ENCODE measurements around the gene CARMIL1. TPM values are rescaled to one million over a fixed set of nuclear protein-coding genes. Genes with fewer than 3 reads are reported as not detected.

Gene CARMIL1
- total and polyA plus RNA-seq, 2 of the 8 experiments (the other 6 are each of a cell fraction or from before 2014, with no cell fraction given): 20.3 to 40.4 TPM

DNA sequence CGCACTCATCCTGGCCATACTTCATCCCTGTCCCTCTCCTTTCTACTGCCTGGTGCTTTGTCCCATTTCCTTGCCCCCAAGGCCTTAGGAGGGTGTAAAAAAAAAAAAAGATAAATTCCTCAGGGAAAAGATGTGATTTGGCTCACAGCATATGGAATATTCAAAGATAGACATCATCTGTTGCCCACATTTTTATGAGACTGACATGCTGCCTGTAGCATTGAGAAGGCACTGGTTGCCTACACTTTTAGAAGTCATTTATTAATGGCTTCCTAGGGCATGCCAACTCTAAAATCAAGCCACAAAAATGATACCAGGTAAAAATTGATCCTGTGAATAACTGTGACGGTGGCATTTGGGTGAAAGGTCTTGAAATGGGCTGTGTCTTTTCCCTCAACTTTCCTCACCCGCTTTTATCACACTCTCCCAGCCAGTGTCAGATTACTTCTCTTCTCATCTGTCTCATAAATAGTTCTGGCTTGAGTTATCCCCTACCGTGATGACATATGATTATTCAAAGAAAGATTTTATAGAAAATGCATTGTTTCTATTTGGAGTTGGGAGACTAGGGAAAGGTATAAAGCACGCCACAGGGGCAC is 139.4 kb downstream of the CARMIL1 start:
- H2BK15ac ChIP-seq (ENCODE audit: low read length): no peak overlapping the region
- DNase-seq (ENCODE audit: low read depth in 1 of 2, low spot score in 2 of 2) (no peak), FAIRE-seq (no peak)
- H2BK12ac ChIP-seq (ENCODE audit: low read depth, low read length): no peak overlapping the region
- no peak overlapping the region for H4K91ac ChIP-seq (replicated peaks; ENCODE audit: insufficient read length, low read length)
- no peak overlapping the region for H3K18ac ChIP-seq (ENCODE audit: extremely low read depth, low read length)
- no peak overlapping the region for H3K14ac ChIP-seq (ENCODE audit: insufficient read length)
- no peak overlapping the region for H2AFZ ChIP-seq (ENCODE audit: low read length)
- H3K23ac ChIP-seq (ENCODE audit: insufficient read length): no peak overlapping the region
- no peak overlapping the region for H3K4me2 ChIP-seq (ENCODE audit: insufficient read depth in 1 of 2, low read depth in 2 of 2, low read length in 2 of 2)
- H4K8ac ChIP-seq (ENCODE audit: extremely low read depth, insufficient read depth, low read length): no peak overlapping the region
- H3K56ac ChIP-seq (replicated peaks; ENCODE audit: insufficient read length, low read depth, low read length): no peak overlapping the region
- H3K36me3 ChIP-seq (ENCODE audit: control insufficient read depth in 2 of 4, insufficient read depth in 4 of 4, low read length in 3 of 4): peaks cover 0 to 10% (median 4%) of the 10 kb centered on the region in 4 experiments; a peak in 4 of 8 replicates
- H3K79me2 ChIP-seq (ENCODE audit: control insufficient read depth in 1 of 2, insufficient read depth in 2 of 2, low read length in 2 of 2): peaks cover 0 to 60% of the 10 kb centered on the region in 2 experiments; a peak in 2 of 4 replicates
- peaks cover 9 to 14% of the 10 kb centered on the region in 2 experiments; a peak in 3 of 4 replicates for H3K9me3 ChIP-seq (ENCODE audit: insufficient read depth in 2 of 2, low read depth in 1 of 2, low read length in 1 of 2)
- peaks cover 3% of the 10 kb centered on the region; the same call in 1 of the 2 replicates for H3K79me1 ChIP-seq (ENCODE audit: low read depth, low read length)
- peaks cover 0 to 19% (median 13%) of the 10 kb centered on the region in 4 experiments; a peak in 5 of 7 replicates for H3K4me1 ChIP-seq (replicated peaks in 1 of 4; ENCODE audit: control insufficient read depth in 3 of 4, insufficient read depth in 4 of 4, low read length in 3 of 4)
- WGBS, 2 experiments (ENCODE audit: extremely low coverage in 1 of 2, insufficient coverage in 1 of 2, insufficient read length in 1 of 2, insufficient replicate concordance in 2 of 2, low coverage in 1 of 2, low lambda C conversion rate in 2 of 2, missing lambda C conversion rate in 1 of 2): 81% methylated on average over 5 of the region's 5 CpGs; no CpG with 5 or more reads in 1 of the 2 experiments
- no peak overlapping the region for H2BK5ac ChIP-seq (ENCODE audit: low read depth, low read length)
- no peak overlapping the region for H3K4ac ChIP-seq (replicated peaks; ENCODE audit: insufficient read length, low read depth, low read length)
- no peak overlapping the region for H3K9ac ChIP-seq (replicated peaks in 1 of 4; ENCODE audit: extremely low read depth in 1 of 4, low read depth in 3 of 4, low read length in 3 of 4)
- no peaks in the 10 kb centered on the region for H4K20me1 ChIP-seq (replicated peaks in 1 of 2; ENCODE audit: control insufficient read depth in 1 of 2, insufficient read depth in 2 of 2, low read length in 2 of 2)
- H2BK20ac ChIP-seq (ENCODE audit: low read length): no peak overlapping the region
- no peak overlapping the region for H2BK120ac ChIP-seq (replicated peaks; ENCODE audit: low read depth, low read length)
- H3K27ac ChIP-seq (ENCODE audit: low read depth, low read length): no peak overlapping the region
- H3K23me2 ChIP-seq (ENCODE audit: low read depth, low read length): no peaks in the 10 kb centered on the region
- H3K4me3 ChIP-seq (ENCODE audit: extremely low read depth in 1 of 4, insufficient read depth in 2 of 4, low read depth in 3 of 4, low read length in 4 of 4): no peak overlapping the region
- no peak overlapping the region for H2AK5ac ChIP-seq (ENCODE audit: low read depth, low read length)
- H4K5ac ChIP-seq (ENCODE audit: insufficient read length, low read depth, low read length): no peak overlapping the region
- H3K27me3 ChIP-seq (replicated peaks in 1 of 4; ENCODE audit: control insufficient read depth in 3 of 4, extremely low read depth in 1 of 4, insufficient read depth in 3 of 4, low read length in 3 of 4): no peaks in the 10 kb centered on the region
- ChIA-PET POLR2A (ENCODE audit: partially characterized antibody) (no interaction called here), CTCF (ENCODE audit: partially characterized antibody) (interaction anchor here (0.6 to 0.9 kb wide), 2 partner anchors 72 to 144 kb away, joined by 3 read pairs; no protein-coding TSS in a partner anchor)
- TF ChIP-seq HDAC2 (IDR thresholded peaks at IDR 0.05; ENCODE audit: borderline replicate concordance in 1 of 2, low read depth in 2 of 2, low read length in 2 of 2) (no peak), JUN (IDR thresholded peaks at IDR 0.05; ENCODE audit: low read depth, low read length) (no peak), CEBPB (IDR thresholded peaks at IDR 0.05; ENCODE audit: low read depth, low read length) (no peak), GABPA (IDR thresholded peaks at IDR 0.05; ENCODE audit: borderline replicate concordance, insufficient read depth, low read length) (no peak), EGR1 (IDR thresholded peaks at IDR 0.05; ENCODE audit: borderline replicate concordance, low read depth, low read length) (no peak), POLR2AphosphoS5 (IDR thresholded peaks at IDR 0.05; ENCODE audit: low read depth, low read length) (no peak), HDAC6 (IDR thresholded peaks at IDR 0.05; ENCODE audit: low read depth, low read length) (no peak), RAD21 (IDR thresholded peaks at IDR 0.05 in 1 of 2, conservative IDR thresholded peaks at IDR 0.05 in 1 of 2; ENCODE audit: low read depth in 2 of 2, low read length in 2 of 2) (no peak), RXRA (IDR thresholded peaks at IDR 0.05; ENCODE audit: insufficient read depth, low read depth, low read length) (no peak)
- TF ChIP-seq, protein P1, sequence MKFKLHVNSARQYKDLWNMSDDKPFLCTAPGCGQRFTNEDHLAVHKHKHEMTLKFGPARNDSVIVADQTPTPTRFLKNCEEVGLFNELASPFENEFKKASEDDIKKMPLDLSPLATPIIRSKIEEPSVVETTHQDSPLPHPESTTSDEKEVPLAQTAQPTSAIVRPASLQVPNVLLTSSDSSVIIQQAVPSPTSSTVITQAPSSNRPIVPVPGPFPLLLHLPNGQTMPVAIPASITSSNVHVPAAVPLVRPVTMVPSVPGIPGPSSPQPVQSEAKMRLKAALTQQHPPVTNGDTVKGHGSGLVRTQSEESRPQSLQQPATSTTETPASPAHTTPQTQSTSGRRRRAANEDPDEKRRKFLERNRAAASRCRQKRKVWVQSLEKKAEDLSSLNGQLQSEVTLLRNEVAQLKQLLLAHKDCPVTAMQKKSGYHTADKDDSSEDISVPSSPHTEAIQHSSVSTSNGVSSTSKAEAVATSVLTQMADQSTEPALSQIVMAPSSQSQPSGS (IDR thresholded peaks at IDR 0.05; ENCODE audit: low read length): no peak

Data from H1 (cell line).